Esophagus squamous epithelium (tissue), 5 donors: ENCODE data around the gene RNU7-1. TPM values are rescaled to one million over a fixed set of nuclear protein-coding genes. Genes with fewer than 3 reads are reported as not detected.

Experiments
- DNase-seq: peaks from one replicate; lab custom pipeline; 2025; lab: John Stamatoyannopoulos, UW
- H3K27ac ChIP-seq, 4 donors: fragments of 200-600 bp; sonication (generic); one replicate each; pipeline ENCODE4 v1.5.1; 2016 to 2019; ENCODE audit warnings: mild to moderate bottlenecking in 1 of 4
- H3K27me3 ChIP-seq, 4 donors: fragments of 200-600 bp; sonication (generic); 1 replicate in 3 of 4; 2 replicates in 1 of 4; pipeline versions ENCODE4 v1.5.1 to v1.6.0; 2017 to 2021; ENCODE audit warnings: antibody characterized with exemption in 1 of 4
- H3K36me3 ChIP-seq, 3 donors: fragments of 200-600 bp; sonication (generic); one replicate each; pipeline ENCODE4 v1.5.1; 2016 to 2019
- H3K4me1 ChIP-seq, 3 donors: fragments of 200-600 bp; sonication (generic); one replicate each; pipeline ENCODE4 v1.5.1; 2017 to 2019
- H3K4me3 ChIP-seq, 4 donors: fragments of 200-600 bp; sonication (generic); 1 replicate in 3 of 4; 2 replicates in 1 of 4; pipeline ENCODE4 v1.5.1; 2016 to 2019; ENCODE audit warnings: mild to moderate bottlenecking in 2 of 4, moderate library complexity in 1 of 4
- H3K9me3 ChIP-seq, 3 donors: fragments of 200-600 bp; sonication (generic); one replicate each; pipeline ENCODE4 v1.5.1; 2016 to 2019
- POLR2A ChIP-seq, 4 donors: fragments of 450-650 bp; IDR thresholded peaks; one replicate each; pipeline ENCODE4 v1.6.1; 2017; ENCODE audit warnings: antibody characterized with exemption in 4 of 4, mild to moderate bottlenecking in 4 of 4, moderate library complexity in 3 of 4
- WGBS, 2 donors: methylation state at CpG; one replicate each; pipeline ENCODE4 v1.1.5; 2018; 5-methylcytosine and 5-hydroxymethylcytosine counted together
- intact Hi-C: fragments of 100-400 bp; cut with DNase I; formaldehyde crosslinking; loops from one replicate; pipeline ENCODE4 v1.15.0; 2022
- total RNA-seq, 4 donors: library from RNA; depleted of rRNA; stranded (reverse); fragments of >200 nt; gene quantifications; one replicate each; pipeline ENCODE4 v1.1.0, GENCODE V29; 2016
- TF ChIP-seq, protein P1 (sequence below), 6 experiments: fragments of 450-650 bp in 4 of 6; fragments of 200-600 bp in 2 of 6; sonication (generic) in 2 of 6; IDR thresholded peaks; one replicate each; pipeline ENCODE4 v1.5.1; 2016 to 2019; ENCODE audit warnings: antibody characterized with exemption in 6 of 6, mild to moderate bottlenecking in 4 of 6, moderate library complexity in 4 of 6
- donor health status: DM: yes; HTN: yes; CAD: no.

Gene RNU7-1
- total RNA-seq, 4 donors from 2014 or later = not detected

DNA sequence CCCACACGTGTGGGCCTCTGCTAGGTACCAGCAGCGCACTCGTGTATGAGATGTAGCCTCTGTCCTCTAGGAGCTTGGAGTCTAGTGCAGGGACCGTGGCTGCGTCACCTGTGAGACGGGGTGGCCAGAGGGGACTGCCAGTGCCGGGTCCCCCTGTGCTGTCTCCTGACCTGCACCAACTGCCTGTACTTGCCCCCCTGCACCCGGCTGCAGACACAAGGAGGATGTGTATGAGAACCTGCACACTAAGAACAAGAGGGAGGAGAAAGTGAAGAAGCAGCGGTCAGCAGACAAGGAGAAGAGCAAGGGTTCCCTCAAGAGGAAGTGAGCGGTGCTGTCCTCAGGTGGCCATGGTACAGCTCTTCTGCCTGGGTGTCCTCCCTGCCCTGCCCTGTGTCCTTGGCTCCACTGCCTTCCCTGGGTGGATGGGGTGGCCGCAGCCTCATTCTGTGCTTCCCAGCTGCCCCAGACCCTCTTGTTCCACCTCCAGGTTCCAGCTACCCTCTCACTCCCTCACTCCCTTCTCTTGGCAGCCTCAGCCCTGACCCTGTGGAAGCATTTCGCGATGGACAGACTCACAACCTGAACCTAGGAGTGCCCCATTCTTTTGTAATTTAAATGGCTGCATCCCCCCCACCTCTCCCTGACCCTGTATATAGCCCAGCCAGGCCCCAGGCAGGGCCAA is 17.1 kb downstream of the RNU7-1 start:
- DNase-seq = no peak
- intact Hi-C loops = no loop called here
- no peak for TF ChIP-seq POLR2A (IDR thresholded peaks at IDR 0.05)
- TF ChIP-seq, protein P1, sequence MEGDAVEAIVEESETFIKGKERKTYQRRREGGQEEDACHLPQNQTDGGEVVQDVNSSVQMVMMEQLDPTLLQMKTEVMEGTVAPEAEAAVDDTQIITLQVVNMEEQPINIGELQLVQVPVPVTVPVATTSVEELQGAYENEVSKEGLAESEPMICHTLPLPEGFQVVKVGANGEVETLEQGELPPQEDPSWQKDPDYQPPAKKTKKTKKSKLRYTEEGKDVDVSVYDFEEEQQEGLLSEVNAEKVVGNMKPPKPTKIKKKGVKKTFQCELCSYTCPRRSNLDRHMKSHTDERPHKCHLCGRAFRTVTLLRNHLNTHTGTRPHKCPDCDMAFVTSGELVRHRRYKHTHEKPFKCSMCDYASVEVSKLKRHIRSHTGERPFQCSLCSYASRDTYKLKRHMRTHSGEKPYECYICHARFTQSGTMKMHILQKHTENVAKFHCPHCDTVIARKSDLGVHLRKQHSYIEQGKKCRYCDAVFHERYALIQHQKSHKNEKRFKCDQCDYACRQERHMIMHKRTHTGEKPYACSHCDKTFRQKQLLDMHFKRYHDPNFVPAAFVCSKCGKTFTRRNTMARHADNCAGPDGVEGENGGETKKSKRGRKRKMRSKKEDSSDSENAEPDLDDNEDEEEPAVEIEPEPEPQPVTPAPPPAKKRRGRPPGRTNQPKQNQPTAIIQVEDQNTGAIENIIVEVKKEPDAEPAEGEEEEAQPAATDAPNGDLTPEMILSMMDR (IDR thresholded peaks at IDR 0.05) = peak in 1 of 6 experiments; percentile 16
- Histone ChIP-seq H3K9me3 (no peaks in the 10 kb centered on the region), H3K27me3 (no peaks in the 10 kb centered on the region), H3K4me1 (peaks cover 34 to 91% (median 68%) of the 10 kb centered on the region in 3 donors), H3K36me3 (peaks cover 0 to 30% (median 6%) of the 10 kb centered on the region in 3 donors), H3K27ac (peak overlapping the region; percentile 91 to 99 (median 96)), H3K4me3 (peak overlapping the region in 3 of 4 donors; percentile 61 to 72 (median 70))
- 60 to 71% methylated on average over 4 to 8 of the region's 13 CpGs for WGBS, 2 donors

DNA sequence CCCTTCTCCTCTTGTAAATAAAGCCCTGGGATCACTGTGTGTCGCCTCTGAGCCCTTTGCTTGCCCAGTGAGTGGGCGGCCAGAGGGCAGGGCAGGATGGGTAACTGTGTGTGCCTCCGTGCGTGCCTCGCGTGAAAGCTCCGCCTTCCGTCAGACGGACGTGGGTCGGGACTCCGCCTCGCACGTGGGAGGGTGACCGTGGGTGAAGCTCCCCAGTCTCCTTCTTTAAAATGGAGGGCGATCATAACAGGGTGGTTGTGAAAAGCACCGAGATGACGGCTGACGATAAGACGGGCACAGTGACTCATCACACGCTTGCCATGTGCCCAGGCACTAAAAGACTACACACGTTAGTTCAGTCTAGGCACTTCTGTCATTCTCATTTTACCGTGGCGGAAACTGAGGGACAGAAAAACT is 17.7 kb downstream of the RNU7-1 start:
- peak overlapping the region; percentile 91 to 99 (median 96) for H3K27ac ChIP-seq
- H3K4me3 ChIP-seq = peak overlapping the region; percentile 61 to 72 (median 70)
- intact Hi-C loops = no loop called here
- no peak for DNase-seq
- H3K36me3 ChIP-seq = peaks cover 1 to 30% (median 8%) of the 10 kb centered on the region in 3 donors
- no peaks in the 10 kb centered on the region for H3K9me3 ChIP-seq
- H3K27me3 ChIP-seq = no peaks in the 10 kb centered on the region
- peaks cover 34 to 91% (median 68%) of the 10 kb centered on the region in 3 donors for H3K4me1 ChIP-seq
- 19 to 36% methylated on average over 10 to 17 of the region's 24 CpGs for WGBS, 2 donors
- TF ChIP-seq, protein P1 (IDR thresholded peaks at IDR 0.05) = no peak
- TF ChIP-seq POLR2A (IDR thresholded peaks at IDR 0.05) = peak in 1 of 4 donors; percentile 16

DNA sequence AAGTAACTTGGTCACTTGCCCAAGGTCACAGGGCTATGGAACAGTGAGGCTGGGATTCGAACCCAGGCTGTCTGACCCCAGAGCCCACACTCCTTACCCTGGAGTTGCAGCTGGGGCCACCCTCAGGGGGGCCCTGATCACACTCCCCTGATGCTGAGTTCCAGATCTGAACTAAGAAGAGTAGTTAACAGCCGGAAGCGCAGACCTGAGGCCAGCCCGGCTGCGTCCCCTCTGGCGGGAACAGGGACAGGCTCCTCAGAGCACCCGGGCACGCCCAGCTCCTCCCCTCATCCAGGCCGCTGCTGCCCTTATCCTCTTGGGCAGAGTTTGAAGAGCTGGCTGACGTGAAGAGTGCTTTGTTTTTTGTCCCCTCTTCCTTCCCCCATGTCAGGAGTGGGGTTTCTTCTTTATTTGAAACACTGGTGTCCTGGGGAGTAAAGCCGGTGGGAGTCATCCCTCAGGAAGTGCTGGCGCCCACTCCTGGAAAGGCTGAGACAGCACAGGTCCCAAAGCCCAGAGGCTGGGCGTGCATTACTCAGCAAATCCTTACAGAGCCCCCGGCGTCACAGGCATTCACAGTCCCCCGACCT is 18.2 kb downstream of the RNU7-1 start:
- WGBS, 2 donors = 12% methylated on average over 9 to 12 of the region's 16 CpGs
- H3K36me3 ChIP-seq = peaks cover 6 to 30% (median 8%) of the 10 kb centered on the region in 3 donors
- TF ChIP-seq POLR2A (IDR thresholded peaks at IDR 0.05) = no peak
- TF ChIP-seq, protein P1 (IDR thresholded peaks at IDR 0.05) = peak in 5 of 6 experiments; percentile 3 to 50 (median 23)
- intact Hi-C loops = loop anchor here (2.0 kb wide), 1 partner anchor 17 kb away; the partner anchor contains the start of gene C12orf57
- H3K27me3 ChIP-seq = no peaks in the 10 kb centered on the region
- H3K4me3 ChIP-seq = peak overlapping the region; percentile 61 to 72 (median 70)
- no peak for DNase-seq
- H3K27ac ChIP-seq = peak overlapping the region; percentile 91 to 99 (median 96)
- no peaks in the 10 kb centered on the region for H3K9me3 ChIP-seq
- peaks cover 34 to 91% (median 67%) of the 10 kb centered on the region in 3 donors for H3K4me1 ChIP-seq

DNA sequence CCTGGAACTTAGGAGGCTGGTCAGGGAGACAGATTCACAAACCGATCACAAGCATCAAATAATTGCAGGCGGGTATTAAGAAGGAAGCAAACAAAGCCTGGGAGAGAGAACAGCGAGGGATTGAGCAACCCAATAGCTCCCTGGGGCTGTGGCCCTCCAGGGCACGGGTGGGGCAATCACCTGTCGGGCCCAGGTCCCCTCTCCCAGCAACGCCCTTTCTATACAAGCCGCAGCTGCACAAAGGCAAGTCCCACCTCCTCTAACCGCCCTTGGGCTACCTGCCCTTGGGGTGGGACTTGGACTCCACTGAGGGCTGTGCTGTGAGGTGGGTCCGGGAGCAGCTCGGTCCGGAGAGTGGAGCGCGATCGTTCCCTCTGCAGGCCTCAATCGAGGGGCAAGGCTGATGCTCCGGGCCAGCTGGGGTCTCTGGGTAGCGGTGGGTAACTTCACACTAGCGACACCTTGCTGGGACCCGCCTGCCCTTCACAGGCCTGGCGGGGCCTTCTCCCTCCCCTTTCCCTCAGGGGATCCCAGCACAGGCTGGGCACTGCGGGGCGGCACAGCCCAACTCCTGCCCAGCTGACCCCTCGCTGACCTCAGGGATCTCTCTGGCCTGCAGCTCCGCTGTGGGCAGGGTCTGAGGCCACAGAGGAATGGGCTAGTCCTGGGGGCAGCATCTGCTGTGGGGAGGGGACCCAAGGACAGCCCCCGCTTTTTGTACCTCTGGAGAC is 18.8 kb downstream of the RNU7-1 start:
- Histone ChIP-seq H3K27me3 (no peaks in the 10 kb centered on the region), H3K36me3 (peaks cover 9 to 33% (median 13%) of the 10 kb centered on the region in 3 donors), H3K9me3 (no peaks in the 10 kb centered on the region), H3K27ac (peak overlapping the region; percentile 91 to 99 (median 96)), H3K4me3 (peak overlapping the region; percentile 61 to 72 (median 70)), H3K4me1 (peaks cover 34 to 91% (median 62%) of the 10 kb centered on the region in 3 donors)
- WGBS, 2 donors = 34% methylated on average over 14 of the region's 25 CpGs; no CpG with 5 or more reads in 1 of the 2 donors
- intact Hi-C loops = loop anchor here (2.0 kb wide), 1 partner anchor 18 kb away; the partner anchor contains the start of gene C12orf57
- no peak for DNase-seq
- TF ChIP-seq, protein P1 (IDR thresholded peaks at IDR 0.05) = no peak
- no peak for TF ChIP-seq POLR2A (IDR thresholded peaks at IDR 0.05)
